ENCODE data around the gene MGAT4D.

- TF ChIP-seq POLR2A (IDR thresholded peaks at IDR 0.05) (no peak), EP300 (IDR thresholded peaks at IDR 0.05) (no peak), POLR2AphosphoS5 (IDR thresholded peaks at IDR 0.05) (no peak)
These were observed 75.0 kb downstream of the MGAT4D start for GRCh38 chr4:140423106-140423505.

Data from gastroesophageal sphincter (tissue), 2 donors.